ENCODE results near the gene GABRG3.

GABRG3 gene

GRCh38 chr15:27495963-27496459, 525.0 kb downstream of the GABRG3 start:
- DNase-seq (ENCODE audit: extremely low read depth, low read depth), result no peak
- TF ChIP-seq CTCF (IDR thresholded peaks at IDR 0.05; ENCODE audit: low read depth, low read length), result no peak

GRCh38 chr15:27498700-27499099, 527.7 kb downstream of the GABRG3 start:
- DNase-seq (ENCODE audit: extremely low read depth, low read depth), result no peak
- no peak for TF ChIP-seq CTCF (IDR thresholded peaks at IDR 0.05; ENCODE audit: low read depth, low read length)

- TF ChIP-seq CTCF (IDR thresholded peaks at IDR 0.05; ENCODE audit: low read depth, low read length), result no peak
- no peak for DNase-seq (ENCODE audit: extremely low read depth, low read depth)
Measured at GRCh38 chr15:27499191-27499590, 528.2 kb downstream of the GABRG3 start.

- no peak for TF ChIP-seq CTCF (IDR thresholded peaks at IDR 0.05; ENCODE audit: low read depth, low read length)
- no peak for DNase-seq (ENCODE audit: extremely low read depth, low read depth)
Measured at GRCh38 chr15:27499719-27500118, 528.7 kb downstream of the GABRG3 start.

GRCh38 chr15:27500206-27500605, 529.2 kb downstream of the GABRG3 start:
- DNase-seq (ENCODE audit: extremely low read depth, low read depth), result no peak
- TF ChIP-seq CTCF (IDR thresholded peaks at IDR 0.05; ENCODE audit: low read depth, low read length), result no peak

GRCh38 chr15:27506752-27507151, 535.8 kb downstream of the GABRG3 start:
- no peak for TF ChIP-seq CTCF (IDR thresholded peaks at IDR 0.05; ENCODE audit: low read depth, low read length)
- DNase-seq (ENCODE audit: extremely low read depth, low read depth), result no peak

GRCh38 chr15:27509014-27509413, 538.0 kb downstream of the GABRG3 start:
- no peak for DNase-seq (ENCODE audit: extremely low read depth, low read depth)

More at GRCh38 chr15:27509014-27509413, 538.0 kb downstream of the GABRG3 start:
- no peak for TF ChIP-seq CTCF (IDR thresholded peaks at IDR 0.05; ENCODE audit: low read depth, low read length)

All from AG09319 (cell line).